ENCODE measurements around the gene CSGALNACT2. TPM values are rescaled to one million over a fixed set of nuclear protein-coding genes. Genes with fewer than 3 reads are reported as not detected.
"Not testable (repeated sequence)": the region's sequence is repeated elsewhere in the genome, so short reads cannot be mapped to it uniquely, and the experiment has no call there.

CSGALNACT2 gene
- total RNA-seq, 1 experiment from 2014 or later: 13.4 TPM

DNA sequence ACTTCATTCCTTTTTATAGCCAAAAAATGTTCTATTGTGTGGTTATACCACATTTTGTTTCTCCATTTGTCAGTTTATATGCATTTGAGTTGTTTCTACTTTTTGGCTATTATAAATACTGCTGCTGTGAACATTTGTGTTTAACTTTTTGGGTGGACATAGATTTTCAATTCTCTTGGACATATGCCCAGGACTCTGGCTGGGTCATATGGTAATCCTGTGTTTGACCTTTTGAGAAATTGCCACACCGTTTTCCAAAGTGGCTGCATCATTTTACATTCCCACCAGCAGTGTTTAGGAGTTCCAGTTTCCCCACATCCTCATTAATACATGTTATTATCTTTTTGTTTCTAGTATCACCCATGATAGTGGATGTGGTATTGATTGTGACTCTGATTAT is 39.4 kb downstream of the CSGALNACT2 start:
- no peak for DNase-seq (ENCODE audit: low read depth)

DNA sequence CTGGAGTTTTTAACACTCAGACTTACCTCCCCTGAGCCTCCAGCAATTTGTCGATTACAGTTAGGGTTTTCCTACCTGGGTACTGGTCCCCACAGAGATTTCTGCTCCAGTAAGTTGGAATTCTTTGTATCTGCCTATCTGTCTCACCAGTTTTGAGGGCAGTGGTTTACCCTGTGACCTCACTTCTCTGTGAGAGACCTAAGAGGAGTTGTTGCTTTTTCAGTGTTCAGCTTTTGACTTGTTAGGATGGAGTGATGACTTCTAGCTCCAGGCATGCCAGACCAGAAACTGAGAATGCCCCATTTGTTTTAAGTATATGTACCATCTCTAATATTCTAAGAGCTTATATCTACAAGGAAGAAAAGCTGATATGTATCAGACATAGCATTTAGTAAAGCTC is 42.9 kb downstream of the CSGALNACT2 start:
- no peak for DNase-seq (ENCODE audit: low read depth)

DNA sequence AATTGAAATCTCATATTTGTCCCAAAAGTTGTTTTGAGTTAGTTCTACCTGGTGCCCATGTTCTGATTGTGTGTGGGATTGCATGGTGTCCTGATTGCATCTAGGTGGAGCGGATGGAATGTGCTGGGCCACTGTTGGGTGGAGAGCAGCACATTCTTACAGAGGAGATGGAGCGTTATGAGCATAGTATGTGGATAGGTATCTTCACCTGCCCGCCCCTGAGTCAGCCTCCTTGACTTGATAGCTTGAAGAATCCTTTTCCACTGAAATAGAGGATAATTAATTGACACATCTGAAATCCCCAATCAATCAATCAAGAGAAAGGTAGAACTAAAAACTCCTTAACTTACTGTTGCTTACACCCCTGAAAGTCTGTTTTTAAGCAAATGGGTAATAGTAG is 45.5 kb downstream of the CSGALNACT2 start:
- not testable (repeated sequence) for DNase-seq (ENCODE audit: low read depth)

DNA sequence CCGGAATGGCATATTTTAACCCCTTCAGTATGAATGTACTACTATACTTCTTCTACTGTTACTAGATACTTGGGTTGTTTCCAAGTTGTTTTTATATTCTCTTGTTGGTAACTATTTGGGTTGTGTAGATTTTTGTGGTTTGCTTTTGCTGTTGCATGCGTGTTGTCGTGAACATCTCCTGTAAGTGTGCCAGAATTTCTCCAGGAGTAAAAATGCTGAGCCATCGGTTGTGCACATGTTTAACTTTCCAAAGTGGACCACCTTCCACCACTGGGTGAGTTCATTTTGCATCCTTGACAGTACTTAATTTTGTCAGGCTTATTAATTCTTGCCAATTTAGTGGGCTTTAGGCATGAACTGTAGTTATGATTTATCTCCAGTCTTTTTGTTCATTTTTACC is 47.9 kb downstream of the CSGALNACT2 start:
- no peak for DNase-seq (ENCODE audit: low read depth)

DNA sequence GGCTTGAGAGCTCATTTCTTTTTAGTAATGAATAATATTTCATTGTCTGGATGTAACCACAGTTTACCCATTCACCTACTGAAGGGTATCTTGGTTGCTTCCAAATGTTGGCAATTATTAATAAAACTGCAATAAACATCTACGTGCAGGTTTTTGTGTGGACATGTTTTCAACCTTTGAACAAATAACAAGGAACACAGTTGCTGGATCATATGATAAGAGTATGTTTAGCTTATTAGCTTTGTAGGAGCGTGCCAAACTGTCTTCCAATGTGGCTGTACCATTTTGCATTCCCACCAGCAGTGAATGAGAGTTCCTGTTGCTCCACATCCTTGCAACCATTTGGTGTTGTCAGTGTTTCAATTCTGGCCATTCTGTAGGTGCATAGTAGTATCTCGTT is 49.0 kb downstream of the CSGALNACT2 start:
- DNase-seq (ENCODE audit: low read depth): no peak

DNA sequence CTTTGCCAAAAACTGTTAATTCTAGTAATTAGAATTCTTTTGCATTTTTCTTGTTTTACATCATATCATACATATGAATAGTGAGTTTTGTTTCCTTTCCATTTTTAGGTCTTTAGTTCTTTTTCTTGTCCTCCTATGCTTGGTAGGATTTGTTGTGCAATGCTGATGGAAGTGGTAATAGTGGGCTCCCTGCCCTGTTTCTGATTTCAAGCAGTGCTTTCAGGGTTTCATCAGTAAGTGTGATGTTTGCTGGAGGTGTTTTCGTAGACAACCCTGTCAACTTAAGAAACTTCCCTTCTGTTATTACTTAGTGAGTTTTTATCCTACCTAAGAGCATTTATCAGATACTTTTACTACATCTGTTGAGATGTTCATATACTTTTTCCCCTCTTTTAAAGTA is 50.5 kb downstream of the CSGALNACT2 start:
- DNase-seq (ENCODE audit: low read depth): no peak

DNA sequence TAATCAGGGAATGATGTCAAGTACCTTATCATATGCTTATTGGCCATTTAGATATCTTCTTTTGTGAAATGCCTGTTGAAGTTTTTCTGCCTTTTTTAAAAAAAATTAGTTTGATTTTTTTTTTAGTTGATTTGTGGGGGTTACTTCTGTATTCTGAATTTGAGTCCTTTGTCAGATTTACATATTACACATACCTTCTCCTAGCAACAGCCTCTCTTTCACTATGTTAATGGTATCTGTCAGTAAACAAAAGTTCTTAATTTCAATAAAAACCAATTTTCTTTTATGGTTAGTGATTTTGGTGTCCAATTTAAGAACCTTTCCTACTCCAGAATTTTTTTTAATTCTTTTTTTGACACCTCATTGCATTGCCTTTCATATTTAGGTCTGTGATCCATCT is 52.0 kb downstream of the CSGALNACT2 start:
- no peak for DNase-seq (ENCODE audit: low read depth)

DNA sequence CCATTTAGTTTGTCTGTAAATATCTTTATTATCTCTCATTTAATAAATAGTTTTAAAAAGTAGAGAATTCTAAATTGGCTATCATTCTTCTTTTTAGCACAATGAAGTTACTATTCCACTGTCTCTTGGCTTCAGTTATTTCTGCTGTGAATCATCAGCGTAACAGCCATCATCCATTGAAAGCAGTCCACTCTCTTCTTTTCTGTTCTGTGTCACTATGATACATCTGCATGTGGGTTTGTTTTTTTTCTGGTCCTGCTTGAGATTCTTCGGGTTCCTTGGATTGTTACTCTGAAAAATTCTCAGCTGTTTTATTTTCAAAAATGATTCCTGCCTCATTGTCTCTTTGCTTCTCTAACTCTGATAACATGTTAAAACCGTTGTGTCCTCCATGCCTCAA is 52.5 kb downstream of the CSGALNACT2 start:
- peak; percentile 32 for DNase-seq (ENCODE audit: low read depth)

DNA sequence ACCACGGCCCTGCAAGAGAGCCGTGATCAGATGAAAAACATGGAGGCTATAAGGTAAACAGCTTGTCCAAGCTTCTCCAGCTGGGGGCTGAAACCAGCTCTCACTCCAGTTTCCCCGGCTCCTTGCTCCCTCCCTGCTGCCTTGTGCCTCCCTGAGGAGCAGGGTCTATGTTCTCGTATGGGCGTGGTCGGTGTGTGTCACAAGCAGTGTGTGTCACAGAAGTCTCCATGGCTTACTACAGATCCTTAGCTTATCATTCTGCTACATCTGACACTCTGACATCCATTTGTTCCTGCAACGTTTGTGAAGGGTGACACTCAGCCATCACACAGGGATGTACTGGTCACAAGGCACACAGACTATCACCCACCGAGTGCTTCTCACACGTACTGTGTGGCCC is 54.6 kb downstream of the CSGALNACT2 start:
- no peak for DNase-seq (ENCODE audit: low read depth)

DNA sequence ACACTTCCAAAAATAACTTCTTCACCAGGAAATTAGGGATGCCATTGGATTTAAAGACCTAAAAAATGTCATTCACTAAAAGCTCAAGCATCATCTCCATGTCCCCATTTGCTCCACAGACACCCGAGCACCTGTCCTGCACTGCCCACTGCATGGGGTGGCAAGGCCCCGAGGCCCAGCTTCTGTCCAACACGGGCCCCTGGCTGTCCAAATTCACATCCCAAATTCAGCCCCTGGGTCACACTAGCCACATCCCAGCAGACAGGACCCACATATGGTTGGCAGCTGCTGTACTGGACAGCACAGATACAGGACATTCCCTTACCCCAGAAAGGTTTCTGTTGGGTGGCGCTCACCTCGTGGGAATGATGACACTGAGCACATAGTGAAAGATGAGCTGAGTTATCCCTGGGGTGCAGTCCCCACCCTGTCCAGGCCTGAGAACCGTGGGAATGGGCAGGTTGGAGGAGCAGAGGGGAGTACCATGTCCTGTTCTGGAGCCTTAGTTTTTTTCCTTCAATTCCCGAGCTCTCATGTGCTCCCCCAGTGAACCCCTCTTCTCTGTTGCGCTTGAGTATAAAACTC is 55.3 kb downstream of the CSGALNACT2 start:
- DNase-seq (ENCODE audit: low read depth): no peak

DNA sequence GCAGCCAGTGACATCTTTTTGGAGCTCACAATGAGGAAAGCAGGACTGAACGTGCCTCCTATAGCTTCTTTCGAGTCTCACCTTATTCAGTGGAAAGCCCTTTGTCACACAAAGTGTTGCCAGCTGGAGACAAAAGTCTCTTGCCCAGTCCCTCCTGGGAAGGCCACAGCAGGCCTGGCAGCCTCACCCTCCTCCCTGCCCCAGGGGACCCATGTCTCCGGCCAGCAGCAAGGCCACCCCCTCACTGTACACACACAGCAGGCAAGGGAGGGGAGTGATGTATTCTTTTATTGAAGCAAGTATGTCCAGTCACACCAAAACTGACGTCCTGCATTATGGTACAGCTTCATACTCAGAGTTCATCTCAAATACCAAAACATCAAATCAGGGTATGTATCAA is 56.0 kb downstream of the CSGALNACT2 start:
- no peak for DNase-seq (ENCODE audit: low read depth)

DNA sequence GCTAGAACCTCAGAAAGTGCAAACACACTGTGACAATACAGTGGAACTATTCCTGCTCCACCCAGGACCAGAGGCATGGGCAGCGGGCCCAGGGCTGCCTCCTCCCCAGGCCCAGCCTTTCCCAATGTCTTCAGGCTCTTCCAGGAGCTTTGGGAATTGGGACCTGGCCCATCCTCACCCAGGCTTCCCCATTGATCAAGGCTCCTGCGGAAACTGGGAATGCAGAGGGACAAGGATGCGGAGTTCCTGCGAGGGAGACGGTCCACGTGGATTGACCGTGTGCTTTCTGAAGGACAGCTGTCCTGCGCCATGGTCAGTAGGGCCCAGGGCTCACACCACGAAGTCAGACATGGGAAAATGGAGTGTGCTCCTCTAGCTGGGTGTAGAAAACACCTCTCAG is 56.6 kb downstream of the CSGALNACT2 start:
- no peak for DNase-seq (ENCODE audit: low read depth)

DNA sequence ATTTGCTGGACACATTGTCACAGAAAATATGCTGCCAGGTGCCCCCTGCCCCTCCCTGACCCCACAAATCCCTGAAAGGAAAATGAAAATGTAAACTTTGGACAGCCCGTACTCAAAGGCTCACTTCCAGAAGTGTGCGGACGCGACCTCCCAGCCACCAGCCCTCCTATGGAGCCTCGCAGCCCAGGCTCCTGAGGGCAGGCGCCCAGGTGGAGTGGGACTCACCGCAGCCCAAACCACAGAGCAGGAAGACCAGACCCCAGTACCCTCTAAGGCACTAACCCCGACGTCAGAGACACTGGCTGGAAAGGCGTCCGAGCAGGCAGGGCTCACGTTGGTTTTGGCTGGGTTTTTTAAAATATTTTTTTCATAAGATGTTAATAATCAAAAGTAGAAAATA is 57.3 kb downstream of the CSGALNACT2 start:
- DNase-seq (ENCODE audit: low read depth): no peak

DNA sequence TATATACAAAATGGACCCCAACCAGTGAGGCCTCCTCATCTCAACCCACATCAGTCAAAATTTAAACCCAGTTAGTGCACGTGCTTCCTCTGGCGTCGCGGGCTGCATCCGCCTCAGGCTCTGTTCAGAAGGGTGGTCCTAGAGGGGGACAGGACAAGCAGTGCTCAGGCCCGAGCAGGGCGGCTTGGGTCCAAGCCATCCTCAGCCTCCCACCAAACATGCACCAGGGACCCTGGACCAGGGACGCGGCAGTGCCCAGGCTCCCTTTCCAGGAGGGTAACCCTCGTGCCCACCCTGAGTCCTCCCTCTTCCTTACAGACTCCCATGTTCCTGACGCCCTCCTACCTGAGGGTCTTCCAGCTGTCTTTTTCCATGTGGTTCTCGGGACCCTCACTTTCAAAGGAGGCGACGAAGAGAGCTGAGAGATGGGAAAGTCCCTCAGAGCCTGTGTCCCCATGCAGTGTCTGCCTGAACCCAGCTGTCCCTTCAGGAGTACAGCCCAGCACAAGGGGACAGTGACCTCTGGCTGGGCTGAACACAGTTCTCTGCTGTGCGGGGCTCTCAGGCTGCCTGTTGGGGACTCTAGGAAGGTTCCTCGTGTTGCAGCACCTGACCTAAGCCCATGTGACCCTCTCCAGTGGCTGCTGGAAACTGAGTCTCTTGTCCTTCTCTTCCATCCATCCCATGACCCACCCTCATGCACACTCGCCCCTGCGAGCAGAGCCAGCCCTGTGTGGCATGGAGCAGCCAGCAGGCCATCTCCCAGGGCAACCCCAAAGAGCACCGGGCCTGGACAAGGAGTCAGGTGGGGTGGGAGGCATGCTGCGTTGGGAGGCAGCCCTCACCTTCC is 58.1 kb downstream of the CSGALNACT2 start:
- no peak for DNase-seq (ENCODE audit: low read depth)

DNA sequence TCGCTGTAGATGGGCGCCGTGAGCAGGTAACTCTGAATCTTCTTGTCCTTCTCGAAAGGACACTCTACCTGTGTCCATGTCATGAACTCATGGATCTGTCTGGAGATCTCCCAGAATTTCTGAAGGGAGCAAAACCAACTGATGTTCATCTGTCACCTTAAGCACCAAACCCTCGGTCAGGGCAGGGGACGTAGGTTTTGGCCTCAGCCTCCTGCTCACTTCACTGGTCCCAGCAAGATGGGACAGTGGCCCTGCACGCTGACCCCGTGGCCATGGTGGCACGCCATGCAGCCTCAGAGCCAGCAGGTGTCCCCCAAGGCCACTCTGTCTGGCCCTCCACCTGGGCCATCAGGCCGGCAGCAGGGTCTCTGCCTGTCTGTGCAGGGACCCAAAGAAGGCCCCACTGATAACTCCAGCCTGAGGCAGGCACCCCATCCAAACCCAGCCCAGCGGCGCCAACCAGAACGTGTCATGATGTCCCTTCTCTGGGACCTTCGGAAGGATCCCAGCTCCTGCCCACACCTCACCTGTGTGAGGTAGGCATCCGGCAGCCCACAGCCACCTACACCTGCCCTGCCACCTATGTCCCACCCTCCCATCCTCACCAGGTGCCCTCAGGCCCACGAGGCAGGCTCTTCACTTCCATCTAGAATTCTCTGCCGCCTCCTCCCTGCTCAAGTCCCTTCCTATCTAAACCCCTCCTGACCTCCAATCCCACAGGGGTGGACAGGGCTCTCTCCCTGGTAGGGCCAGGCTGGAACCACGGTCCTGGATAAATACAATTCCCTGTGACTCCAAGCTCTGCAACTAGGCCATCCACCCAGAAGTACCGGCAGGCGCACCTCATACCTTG is 59.0 kb downstream of the CSGALNACT2 start:
- no peak for DNase-seq (ENCODE audit: low read depth)

DNA sequence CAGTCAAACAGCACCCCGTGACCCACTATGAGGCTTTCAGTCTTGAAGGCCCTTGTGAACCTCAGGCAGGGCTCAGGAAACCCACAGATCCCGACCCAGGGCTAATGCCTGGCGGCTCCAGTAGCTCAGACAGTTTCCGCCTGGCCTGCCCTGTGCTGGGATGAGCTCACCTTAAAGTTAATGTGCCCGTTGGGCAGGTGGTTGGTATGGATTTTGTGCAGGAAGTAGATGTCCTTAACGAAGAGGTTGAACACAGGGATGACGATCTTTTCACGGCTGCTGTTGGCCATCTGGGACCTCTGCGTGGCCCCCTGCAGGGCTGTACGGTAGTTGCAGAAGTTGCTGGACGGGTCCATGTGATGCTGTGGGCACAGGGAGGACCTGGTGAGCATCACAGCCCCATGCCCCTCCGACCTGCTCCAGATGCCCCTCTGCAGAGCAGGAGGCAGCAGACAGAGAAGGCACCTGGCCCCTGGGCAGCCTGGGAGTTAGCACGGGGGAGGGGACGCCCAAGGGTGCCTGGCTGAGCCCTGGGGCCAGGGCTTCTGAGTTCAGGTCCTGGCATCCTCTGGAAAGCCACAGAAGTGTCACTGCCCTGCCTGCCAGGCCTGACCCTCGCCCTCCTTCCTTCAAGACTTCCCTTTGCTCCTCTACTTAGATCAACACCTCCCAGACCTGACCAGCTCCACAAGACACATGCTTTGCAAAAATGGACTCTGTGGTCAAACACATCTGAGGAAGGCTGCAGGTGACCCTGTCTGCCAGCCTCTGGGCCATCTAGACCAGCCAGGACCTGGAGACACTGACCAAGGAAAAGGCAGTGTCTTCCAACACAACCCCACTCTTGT is 59.8 kb downstream of the CSGALNACT2 start:
- peak; percentile 16 for DNase-seq (ENCODE audit: low read depth)

DNA sequence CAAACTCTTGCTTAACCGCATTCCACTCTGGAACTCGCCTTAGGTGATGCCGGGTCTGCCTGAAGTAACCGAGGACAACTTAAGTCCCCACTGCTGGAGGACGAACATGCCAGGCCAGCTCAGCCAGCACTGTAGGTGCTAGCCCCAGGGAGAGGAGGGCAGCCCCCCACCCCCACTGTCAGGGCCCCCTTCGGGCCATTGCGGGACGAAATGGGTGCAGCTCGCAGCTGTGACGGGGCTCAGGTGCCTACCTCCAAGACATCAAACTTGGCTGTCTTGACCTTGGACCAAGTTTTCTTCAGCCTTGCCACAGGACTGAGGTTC is 60.4 kb downstream of the CSGALNACT2 start:
- no peak for DNase-seq (ENCODE audit: low read depth)

DNA sequence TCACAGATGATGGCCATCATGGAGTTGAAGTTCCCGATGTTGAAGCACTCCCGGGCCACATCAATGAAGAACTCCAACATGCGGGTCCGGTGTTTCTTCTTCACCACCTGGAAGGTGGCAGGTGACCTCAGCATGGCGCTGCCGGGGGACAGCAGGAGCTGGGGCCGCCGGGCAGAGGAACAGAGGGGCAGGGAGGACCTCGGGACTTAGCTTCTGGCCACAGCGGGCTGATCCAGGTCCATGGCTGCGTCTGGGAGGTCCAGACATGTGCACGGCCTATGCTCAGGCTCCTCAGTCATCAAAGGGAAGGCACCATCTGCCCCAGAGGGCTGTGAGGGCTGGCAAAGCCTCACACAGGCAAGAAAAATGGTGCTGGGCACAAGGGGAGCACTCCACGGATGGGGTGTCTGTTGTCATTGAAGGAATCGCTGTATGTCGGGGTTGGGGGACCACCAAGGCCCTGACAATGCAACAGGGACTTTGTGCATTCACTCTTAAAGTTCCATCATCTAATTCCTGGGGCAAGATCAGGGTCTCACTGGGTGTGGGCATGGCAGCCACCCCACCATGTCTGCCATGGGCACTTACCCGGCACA is 60.9 kb downstream of the CSGALNACT2 start:
- no peak for DNase-seq (ENCODE audit: low read depth)

DNA sequence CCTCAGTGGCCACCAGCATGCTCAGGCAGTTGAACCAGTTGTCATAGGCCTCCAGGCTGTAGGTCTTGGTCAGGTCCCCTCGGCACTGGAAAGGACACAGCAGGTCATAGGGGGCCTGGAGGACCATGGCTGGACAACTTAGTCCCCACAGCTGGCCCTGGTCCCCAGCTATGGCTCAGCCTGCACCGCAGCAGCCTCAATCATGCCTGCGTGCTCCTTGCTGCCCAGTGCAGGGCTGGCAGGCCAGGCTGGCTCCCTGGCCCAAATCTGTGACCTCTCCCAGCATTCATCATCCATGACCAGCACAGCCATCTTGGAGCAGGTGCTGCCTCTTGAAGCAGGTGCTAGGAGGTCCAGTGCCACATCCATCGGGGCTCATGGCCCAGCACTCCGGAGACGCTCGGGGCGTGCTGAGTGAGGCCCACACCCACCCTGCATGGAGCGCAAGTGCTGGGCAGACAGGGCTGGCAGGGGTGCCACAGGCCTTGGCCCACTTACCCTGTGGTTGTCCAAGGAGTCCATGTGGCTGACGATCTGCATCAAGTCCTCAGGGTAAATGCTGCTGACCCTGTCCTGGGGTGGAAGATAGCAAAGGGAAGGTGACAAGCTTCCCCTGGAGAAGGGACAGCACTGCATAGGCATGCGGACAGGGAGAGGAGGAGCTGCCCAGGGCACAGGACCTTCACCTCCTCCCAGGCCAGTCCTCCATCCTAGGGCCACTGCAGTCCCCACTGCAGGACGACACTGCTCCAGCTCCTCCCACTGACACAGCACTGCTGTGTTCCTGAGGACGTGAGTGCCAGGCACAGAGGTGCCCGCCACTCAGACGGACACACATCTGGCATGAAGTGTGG is 61.7 kb downstream of the CSGALNACT2 start:
- no peak for DNase-seq (ENCODE audit: low read depth)
